DOHH2 (cell line): Measurements from ENCODE around the gene CALN1.

Experiments
- CTCF ChIP-seq: fragments of 200-600 bp; sonication (generic); IDR thresholded peaks from one replicate; pipeline ENCODE4 v1.5.1; 2014; ENCODE audit warnings: antibody characterized with exemption, mild to moderate bottlenecking, low read depth, low read length; ENCODE audit not compliant: poor library complexity, severe bottlenecking
- EZH2phosphoT487 ChIP-seq: fragments of 200-600 bp; sonication (generic); IDR thresholded peaks from 2 replicates; pipeline ENCODE4 v1.6.1; 2017; ENCODE audit warnings: borderline replicate concordance, mild to moderate bottlenecking, antibody characterized with exemption, low read length, moderate library complexity, mixed read lengths

GRCh38 chr7:72243329-72243728 lies 168.8 kb downstream of the CALN1 start:
- TF ChIP-seq CTCF: no peak
- TF ChIP-seq EZH2phosphoT487: no peak
